ENCODE results near the gene TSPEAR. TPM values are rescaled to one million over a fixed set of nuclear protein-coding genes. Genes with fewer than 3 reads are reported as not detected.

Gene TSPEAR
- total RNA-seq, 2 experiments from 2014 or later: not detected

- peaks cover 12% of the 10 kb centered on the region for H3K4me1 ChIP-seq (ENCODE audit: insufficient read depth, low read length)
- H3K36me3 ChIP-seq (ENCODE audit: insufficient read depth, low read length): no peaks in the 10 kb centered on the region
- Mint-ChIP-seq H3K9me3 (no peaks in the 10 kb centered on the region), H3K27ac (no peak overlapping the region), H3K4me1 (ENCODE audit: low read depth) (no peaks in the 10 kb centered on the region), H3K27me3 (peaks cover 86% of the 10 kb centered on the region), H3K4me3 (no peak overlapping the region), H3K36me3 (ENCODE audit: low read depth) (no peaks in the 10 kb centered on the region)
- H3K27me3 ChIP-seq (ENCODE audit: control insufficient read depth in 1 of 2, insufficient read depth in 2 of 2, low read length in 2 of 2): peaks cover 74 to 85% of the 10 kb centered on the region in 2 experiments
- no peak for DNase-seq
- H3K27ac ChIP-seq (ENCODE audit: low read depth in 1 of 2, low read length in 2 of 2): no peak overlapping the region
- H3K9me3 ChIP-seq (ENCODE audit: control insufficient read depth in 1 of 2, insufficient read depth in 1 of 2, low read length in 2 of 2): peaks cover 7 to 43% of the 10 kb centered on the region in 2 experiments
- no peak for TF ChIP-seq CTCF (IDR thresholded peaks at IDR 0.05)
- no peak for ATAC-seq (ENCODE audit: poor library complexity)
- ChIA-PET CTCF (no interaction called here), POLR2A (no interaction called here)
- H3K4me3 ChIP-seq (ENCODE audit: low read length): no peak overlapping the region
- intact Hi-C loops (cut with DNase I, micrococcal nuclease): no loop called here
These were observed 8.2 kb downstream of the TSPEAR start for GRCh38 chr21:44702973-44703730.

GRCh38 chr21:44702111-44702972 lies 9.0 kb downstream of the TSPEAR start:
- Mint-ChIP-seq H3K27ac (no peak overlapping the region), H3K9me3 (no peaks in the 10 kb centered on the region), H3K36me3 (ENCODE audit: low read depth) (no peaks in the 10 kb centered on the region), H3K27me3 (peaks cover 86% of the 10 kb centered on the region), H3K4me1 (ENCODE audit: low read depth) (no peaks in the 10 kb centered on the region), H3K4me3 (no peak overlapping the region)
- ATAC-seq (ENCODE audit: poor library complexity) (no peak), DNase-seq (no peak)
- Histone ChIP-seq H3K27me3 (ENCODE audit: control insufficient read depth in 1 of 2, insufficient read depth in 2 of 2, low read length in 2 of 2) (peaks cover 73 to 84% of the 10 kb centered on the region in 2 experiments), H3K27ac (ENCODE audit: low read depth in 1 of 2, low read length in 2 of 2) (no peak overlapping the region), H3K36me3 (ENCODE audit: insufficient read depth, low read length) (no peaks in the 10 kb centered on the region), H3K4me3 (ENCODE audit: low read length) (no peak overlapping the region), H3K4me1 (ENCODE audit: insufficient read depth, low read length) (peaks cover 6% of the 10 kb centered on the region), H3K9me3 (ENCODE audit: control insufficient read depth in 1 of 2, insufficient read depth in 1 of 2, low read length in 2 of 2) (peaks cover 7 to 46% of the 10 kb centered on the region in 2 experiments)
- ChIA-PET POLR2A (no interaction called here), CTCF (no interaction called here)
- intact Hi-C loops (cut with DNase I, micrococcal nuclease): no loop called here
- TF ChIP-seq CTCF (IDR thresholded peaks at IDR 0.05): no peak

- peaks cover 88% of the 10 kb centered on the region for H3K27me3 Mint-ChIP-seq
- POLR2A ChIA-PET: no interaction called here
- Histone ChIP-seq H3K4me1 (ENCODE audit: insufficient read depth, low read length) (peaks cover 2% of the 10 kb centered on the region), H3K36me3 (ENCODE audit: insufficient read depth, low read length) (no peaks in the 10 kb centered on the region), H3K4me3 (ENCODE audit: low read length) (no peak overlapping the region), H3K27ac (ENCODE audit: low read depth in 1 of 2, low read length in 2 of 2) (no peak overlapping the region), H3K9me3 (ENCODE audit: control insufficient read depth in 1 of 2, insufficient read depth in 1 of 2, low read length in 2 of 2) (peaks cover 7 to 41% of the 10 kb centered on the region in 2 experiments), H3K27me3 (ENCODE audit: control insufficient read depth in 1 of 2, insufficient read depth in 2 of 2, low read length in 2 of 2) (peaks cover 72 to 82% of the 10 kb centered on the region in 2 experiments)
- no peak overlapping the region for H3K27ac Mint-ChIP-seq
- CTCF ChIA-PET: no interaction called here
- no peaks in the 10 kb centered on the region for H3K4me1 Mint-ChIP-seq (ENCODE audit: low read depth)
- no peaks in the 10 kb centered on the region for H3K36me3 Mint-ChIP-seq (ENCODE audit: low read depth)
- DNase-seq (no peak), ATAC-seq (ENCODE audit: poor library complexity) (no peak)
- H3K9me3 Mint-ChIP-seq: no peaks in the 10 kb centered on the region
- H3K4me3 Mint-ChIP-seq: no peak overlapping the region
- no peak for TF ChIP-seq CTCF (IDR thresholded peaks at IDR 0.05)
- intact Hi-C loops (cut with DNase I, micrococcal nuclease): no loop called here
These were observed 9.8 kb downstream of the TSPEAR start for GRCh38 chr21:44701541-44701940.
